Neural progenitor cell (in vitro differentiated cells): ENCODE results near the gene GOLT1A. TPM values are rescaled to one million over a fixed set of nuclear protein-coding genes. Genes with fewer than 3 reads are reported as not detected.
A peak's percentile ranks its signal among the peaks of the same experiment; 100 is the strongest.

Source experiments
- DNase-seq: peaks from one replicate; pipeline ENCODE4 v3.0.0-alpha.2; 2016; ENCODE audit warnings: low spot score
- H2AFZ ChIP-seq: fragments of 200-600 bp; sonication (generic); replicated peaks from 2 replicates; pipeline ENCODE4 v1.6.1; 2016; ENCODE audit warnings: antibody characterized with exemption
- H3F3A ChIP-seq: fragments of 200-600 bp; sonication (generic); 2 replicates; pipeline ENCODE4 v1.6.1; 2016; ENCODE audit warnings: antibody characterized with exemption, low read depth
- H3K27ac ChIP-seq: fragments of 200-600 bp; sonication (generic); 2 replicates; pipeline ENCODE4 v1.5.1; 2016; ENCODE audit warnings: mild to moderate bottlenecking
- H3K27me3 ChIP-seq: fragments of 200-600 bp; sonication (generic); 2 replicates; pipeline ENCODE4 v1.6.1; 2016; ENCODE audit warnings: mild to moderate bottlenecking, moderate library complexity
- H3K36me3 ChIP-seq: fragments of 200-600 bp; sonication (generic); 2 replicates; pipeline ENCODE4 v1.5.1; 2016
- H3K4me1 ChIP-seq: fragments of 200-600 bp; sonication (generic); 2 replicates; pipeline ENCODE4 v1.6.1; 2016; ENCODE audit warnings: mixed run types
- H3K4me2 ChIP-seq: fragments of 200-600 bp; sonication (generic); 2 replicates; pipeline ENCODE4 v1.6.1; 2016
- H3K4me3 ChIP-seq: fragments of 200-600 bp; sonication (generic); 2 replicates; pipeline ENCODE4 v1.5.1; 2016
- H3K79me2 ChIP-seq: fragments of 200-600 bp; sonication (generic); 2 replicates; pipeline ENCODE4 v1.6.1; 2016; ENCODE audit warnings: low read depth
- H3K9ac ChIP-seq: fragments of 200-600 bp; sonication (generic); 2 replicates; pipeline ENCODE4 v1.6.1; 2016
- H3K9me3 ChIP-seq: fragments of 200-600 bp; sonication (generic); 2 replicates; pipeline ENCODE4 v1.5.1; 2016; ENCODE audit warnings: low read depth
- H4K20me1 ChIP-seq: fragments of 200-600 bp; sonication (generic); 2 replicates; pipeline ENCODE4 v1.6.1; 2016; ENCODE audit warnings: low read depth
- H3K27ac Mint-ChIP-seq: 3 replicates; pipeline ENCODE4 v1.8.0; 2021; ENCODE audit warnings: mixed read lengths
- H3K27me3 Mint-ChIP-seq: 2 replicates; pipeline ENCODE4 v1.8.0; 2022; ENCODE audit warnings: low read depth, mild to moderate bottlenecking, inconsistent platforms, moderate library complexity, mixed read lengths; ENCODE audit not compliant: insufficient read depth
- H3K36me3 Mint-ChIP-seq: 3 replicates; pipeline ENCODE4 v1.8.0; 2021; ENCODE audit warnings: mixed read lengths
- H3K4me1 Mint-ChIP-seq: 3 replicates; pipeline ENCODE4 v1.8.0; 2021; ENCODE audit warnings: mixed read lengths
- H3K4me3 Mint-ChIP-seq: 3 replicates; pipeline ENCODE4 v1.8.0; 2021; ENCODE audit warnings: mild to moderate bottlenecking, moderate library complexity, mixed read lengths
- H3K9me3 Mint-ChIP-seq: 3 replicates; pipeline ENCODE4 v1.8.0; 2020; ENCODE audit warnings: mixed read lengths
- CTCF ChIP-seq: fragments of 200-600 bp; sonication (generic); IDR thresholded peaks from 2 replicates; pipeline ENCODE4 v1.5.1; 2017; ENCODE audit warnings: antibody characterized with exemption, mild to moderate bottlenecking
- EZH2 ChIP-seq: fragments of 200-600 bp; sonication (generic); IDR thresholded peaks from 2 replicates; pipeline ENCODE4 v1.6.1; 2017; ENCODE audit warnings: antibody characterized with exemption, mild to moderate bottlenecking, moderate library complexity
- EZH2phosphoT487 ChIP-seq: fragments of 200-600 bp; sonication (generic); IDR thresholded peaks from 2 replicates; pipeline ENCODE4 v1.6.1; 2017; ENCODE audit warnings: antibody characterized with exemption
- total RNA-seq: library from RNA; depleted of rRNA; stranded (reverse); fragments of >200 nt; gene quantifications from 2 replicates; pipeline ENCODE4 v1.2.3, GENCODE V29; 2015; ENCODE audit warnings: low replicate concordance

The GOLT1A gene
- total RNA-seq, 1 donor from 2014 or later: not detected

DNA sequence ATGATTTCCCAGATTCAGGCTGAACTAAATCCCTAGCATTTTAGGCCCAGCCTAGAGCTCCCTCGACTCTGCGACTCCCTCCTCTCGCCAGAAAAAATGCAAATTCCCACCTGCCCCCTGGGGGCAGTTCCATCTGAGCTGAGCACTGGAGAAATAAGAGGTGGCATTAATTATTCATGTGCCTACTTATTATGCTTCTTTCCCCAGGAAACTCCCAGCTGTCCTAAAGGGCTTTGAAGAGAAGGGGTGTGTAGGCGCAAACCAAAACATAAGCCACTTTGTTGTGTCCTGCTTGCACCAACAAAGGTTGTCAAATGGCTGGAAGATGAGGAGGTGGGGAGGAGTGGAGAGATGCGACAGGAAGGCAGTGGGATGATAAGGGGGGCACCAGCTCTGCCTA is 41.4 kb upstream of the GOLT1A start:
- peak overlapping the region; percentile 74 for H3K4me3 Mint-ChIP-seq

DNA sequence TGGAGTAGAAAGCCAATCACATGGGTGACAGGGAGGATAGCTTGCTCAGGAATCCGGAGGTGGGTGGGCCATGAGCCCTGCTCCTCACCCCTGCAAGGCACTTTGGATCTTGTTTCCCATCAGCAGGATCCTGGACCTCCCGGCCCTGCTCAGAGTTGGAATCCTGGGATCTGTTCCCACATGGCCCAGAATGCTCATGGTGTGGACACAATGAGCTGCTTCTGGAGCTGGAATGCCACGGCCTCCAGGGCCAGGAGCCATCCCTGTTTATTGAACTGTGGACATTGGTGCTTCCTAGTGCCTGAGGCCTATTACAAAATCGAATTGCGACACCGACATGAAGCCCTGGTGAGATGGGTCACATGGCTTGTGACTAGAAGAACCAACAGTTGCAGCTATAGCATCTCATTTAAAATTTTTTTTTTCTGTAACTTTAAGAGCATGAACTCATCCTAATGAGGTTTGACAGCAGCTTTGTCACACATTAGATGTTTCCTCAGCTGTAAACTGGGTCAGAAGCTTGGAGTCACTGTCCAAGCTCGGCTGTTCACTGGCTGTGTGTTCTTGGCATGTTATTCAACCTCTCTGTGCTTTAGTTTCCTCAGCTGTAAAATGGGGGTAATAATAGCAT is 40.4 kb upstream of the GOLT1A start:
- H3F3A ChIP-seq: peaks cover 20% of the 10 kb centered on the region
- H3K9ac ChIP-seq: no peak overlapping the region
- TF ChIP-seq EZH2: no peak
- no peak for TF ChIP-seq CTCF
- TF ChIP-seq EZH2phosphoT487: no peak
- H3K27ac ChIP-seq: no peak overlapping the region
- no peaks in the 10 kb centered on the region for H3K36me3 ChIP-seq
- peak; percentile 51 for DNase-seq
- H3K79me2 ChIP-seq: no peaks in the 10 kb centered on the region
- Mint-ChIP-seq H3K36me3 (peaks cover 27% of the 10 kb centered on the region), H3K27ac (no peak overlapping the region), H3K9me3 (no peaks in the 10 kb centered on the region), H3K4me3 (no peak overlapping the region), H3K27me3 (peaks cover 11% of the 10 kb centered on the region), H3K4me1 (peaks cover 47% of the 10 kb centered on the region)
- H4K20me1 ChIP-seq: no peaks in the 10 kb centered on the region
- H3K4me2 ChIP-seq: peak overlapping the region; percentile 62
- H2AFZ ChIP-seq: no peak overlapping the region
- H3K27me3 ChIP-seq: no peaks in the 10 kb centered on the region
- H3K4me1 ChIP-seq: peaks cover 33% of the 10 kb centered on the region
- no peak overlapping the region for H3K4me3 ChIP-seq
- no peaks in the 10 kb centered on the region for H3K9me3 ChIP-seq

More for the DNA sequence above, 41.4 kb upstream of the GOLT1A start:
- H4K20me1 ChIP-seq: no peaks in the 10 kb centered on the region
- TF ChIP-seq CTCF: no peak
- no peak for TF ChIP-seq EZH2phosphoT487
- TF ChIP-seq EZH2: no peak
- Mint-ChIP-seq H3K9me3 (no peaks in the 10 kb centered on the region), H3K27ac (peak overlapping the region; percentile 54), H3K4me1 (peaks cover 47% of the 10 kb centered on the region), H3K36me3 (peaks cover 28% of the 10 kb centered on the region), H3K27me3 (peaks cover 7% of the 10 kb centered on the region)
- H3F3A ChIP-seq: peaks cover 20% of the 10 kb centered on the region
- H3K36me3 ChIP-seq: no peaks in the 10 kb centered on the region
- DNase-seq: peak; percentile 37
- H3K27ac ChIP-seq: no peak overlapping the region
- H3K9me3 ChIP-seq: no peaks in the 10 kb centered on the region
- no peak overlapping the region for H3K4me3 ChIP-seq
- no peak overlapping the region for H3K9ac ChIP-seq
- H3K4me1 ChIP-seq: peaks cover 33% of the 10 kb centered on the region
- H3K79me2 ChIP-seq: no peaks in the 10 kb centered on the region
- peak overlapping the region; percentile 62 for H3K4me2 ChIP-seq
- peak overlapping the region; percentile 7 for H2AFZ ChIP-seq
- H3K27me3 ChIP-seq: no peaks in the 10 kb centered on the region

- no peaks in the 10 kb centered on the region for H3K36me3 ChIP-seq
- no peaks in the 10 kb centered on the region for H3K79me2 ChIP-seq
- no peaks in the 10 kb centered on the region for H3K27me3 ChIP-seq
- TF ChIP-seq CTCF (no peak), EZH2 (no peak), EZH2phosphoT487 (no peak)
- peak overlapping the region; percentile 26 for H2AFZ ChIP-seq
- Mint-ChIP-seq H3K9me3 (no peaks in the 10 kb centered on the region), H3K4me1 (peaks cover 37% of the 10 kb centered on the region), H3K27me3 (peaks cover 8% of the 10 kb centered on the region), H3K27ac (peak overlapping the region; percentile 2), H3K36me3 (peaks cover 25% of the 10 kb centered on the region), H3K4me3 (no peak overlapping the region)
- no peak for DNase-seq
- H3K4me3 ChIP-seq: no peak overlapping the region
- H4K20me1 ChIP-seq: no peaks in the 10 kb centered on the region
- no peaks in the 10 kb centered on the region for H3K9me3 ChIP-seq
- H3K27ac ChIP-seq: no peak overlapping the region
- peaks cover 20% of the 10 kb centered on the region for H3F3A ChIP-seq
- no peak overlapping the region for H3K9ac ChIP-seq
- H3K4me2 ChIP-seq: no peak overlapping the region
- peaks cover 33% of the 10 kb centered on the region for H3K4me1 ChIP-seq
Measured at GRCh38 chr1:204251926-204252689, 38.3 kb upstream of the GOLT1A start.
